Neural cell (in vitro differentiated cells): ENCODE data around the gene UCP3. TPM values are rescaled to one million over a fixed set of nuclear protein-coding genes. Genes with fewer than 3 reads are reported as not detected.

Experiments
- H2AFZ ChIP-seq: fragments of 200-600, 300-800 bp; sonication (generic), shearing (Covaris generic); 2 replicates; pipeline ENCODE4 v1.6.0; 2014; ENCODE audit warnings: low read depth, mild to moderate bottlenecking, antibody characterized with exemption, low read length, moderate library complexity
- H3F3A ChIP-seq: fragments of 200-600 bp; shearing (Covaris generic); 2 replicates; pipeline ENCODE4 v1.6.1; 2016; ENCODE audit warnings: mild to moderate bottlenecking, moderate library complexity, mixed read lengths, antibody characterized with exemption, low read length; ENCODE audit not compliant: insufficient read depth, poor library complexity, severe bottlenecking
- H3K27ac ChIP-seq: fragments of 200-600, 300-800 bp; sonication (generic), shearing (Covaris generic); 2 replicates; pipeline ENCODE4 v1.5.1; 2014; ENCODE audit warnings: mild to moderate bottlenecking, low read length, moderate library complexity
- H3K27me3 ChIP-seq: fragments of 300-800, 200-600 bp; sonication (generic), shearing (Covaris generic); 2 replicates; pipeline ENCODE4 v1.6.0; 2014; ENCODE audit warnings: mild to moderate bottlenecking, low read depth, low read length, moderate library complexity; ENCODE audit not compliant: insufficient read depth
- H3K36me3 ChIP-seq: fragments of 300-800, 200-600 bp; sonication (generic), shearing (Covaris generic); 2 replicates; pipeline ENCODE4 v1.5.1; 2014; ENCODE audit warnings: mild to moderate bottlenecking, antibody characterized with exemption, low read length, moderate library complexity; ENCODE audit not compliant: insufficient read depth
- H3K4me2 ChIP-seq: fragments of 300-800, 200-600 bp; sonication (generic), shearing (Covaris generic); 2 replicates; pipeline ENCODE4 v1.6.0; 2014; ENCODE audit warnings: mild to moderate bottlenecking, low read length
- H3K4me3 ChIP-seq: fragments of 300-800, 200-600 bp; sonication (generic), shearing (Covaris generic); 2 replicates; pipeline ENCODE4 v1.5.1; 2014; ENCODE audit warnings: mild to moderate bottlenecking, low read length, moderate library complexity
- H3K79me2 ChIP-seq: fragments of 200-600 bp; shearing (Covaris generic); replicated peaks from 2 replicates; pipeline ENCODE4 v1.6.0; 2014; ENCODE audit warnings: mild to moderate bottlenecking, low read length, moderate library complexity; ENCODE audit not compliant: insufficient read depth
- H3K9ac ChIP-seq: fragments of 300-800, 200-600 bp; sonication (generic), shearing (Covaris generic); 2 replicates; pipeline ENCODE4 v1.6.1; 2016; ENCODE audit warnings: mild to moderate bottlenecking, low read length, mixed read lengths
- H3K9me2 ChIP-seq: fragments of 200-600 bp; shearing (Covaris generic); 2 replicates; pipeline ENCODE4 v1.6.1; 2016; ENCODE audit warnings: mild to moderate bottlenecking, low read length, mixed read lengths; ENCODE audit not compliant: insufficient read depth
- H3K9me3 ChIP-seq: fragments of 200-600, 300-800 bp; sonication (generic), shearing (Covaris generic); 2 replicates; pipeline ENCODE4 v1.6.1; 2016; ENCODE audit warnings: mild to moderate bottlenecking, mixed run types, low read length, moderate library complexity, mixed read lengths
- H4K20me1 ChIP-seq: fragments of 200-600 bp; shearing (Covaris generic); 2 replicates; pipeline ENCODE4 v1.6.1; 2016; ENCODE audit warnings: mild to moderate bottlenecking, mixed run types; ENCODE audit not compliant: insufficient read depth
- EP300 ChIP-seq: fragments of 450-650 bp; conservative IDR thresholded peaks from 2 replicates; pipeline ENCODE4 v1.6.1; 2014; ENCODE audit warnings: antibody characterized with exemption, mild to moderate bottlenecking, moderate library complexity; ENCODE audit not compliant: poor library complexity, severe bottlenecking
- EZH2 ChIP-seq: fragments of 200-600, 300-800 bp; shearing (Covaris generic), sonication (generic); IDR thresholded peaks from 2 replicates; pipeline ENCODE4 v1.6.1; 2014; ENCODE audit warnings: antibody characterized with exemption, low read length, borderline replicate concordance, mild to moderate bottlenecking; ENCODE audit not compliant: insufficient read depth, poor library complexity, severe bottlenecking
- MXI1 ChIP-seq: fragments of 450-650 bp; conservative IDR thresholded peaks from 2 replicates; pipeline ENCODE4 v1.6.1; 2014; ENCODE audit warnings: antibody characterized with exemption, mild to moderate bottlenecking; ENCODE audit not compliant: poor library complexity, severe bottlenecking
- POLR2AphosphoS5 ChIP-seq: IDR thresholded peaks from 2 replicates; pipeline ENCODE4 v1.6.1; 2012
- RAD21 ChIP-seq: fragments of 450-650 bp; conservative IDR thresholded peaks from 2 replicates; pipeline ENCODE4 v1.6.1; 2014; ENCODE audit warnings: antibody characterized with exemption, mild to moderate bottlenecking, moderate library complexity
- SMC3 ChIP-seq: fragments of 450-650 bp; conservative IDR thresholded peaks from 2 replicates; pipeline ENCODE4 v1.6.1; 2014; ENCODE audit warnings: antibody characterized with exemption, mild to moderate bottlenecking, moderate library complexity; ENCODE audit not compliant: poor library complexity
- TAF1 ChIP-seq: IDR thresholded peaks from 2 replicates; pipeline ENCODE4 v1.6.1; 2012; ENCODE audit warnings: low read depth
- polyA plus RNA-seq: library from polyadenylated mRNA; depleted of rRNA; stranded (reverse); fragments of >200 nt; gene quantifications from 2 replicates; pipeline ENCODE4 v1.2.3, GENCODE V29; 2014
- TF ChIP-seq, protein P1 (sequence below): IDR thresholded peaks from 2 replicates; pipeline ENCODE4 v1.6.1; 2012; ENCODE audit warnings: borderline replicate concordance
- TF ChIP-seq, protein P2 (sequence below): fragments of 450-650 bp; IDR thresholded peaks from 2 replicates; pipeline ENCODE4 v1.5.1; 2014; ENCODE audit warnings: antibody characterized with exemption, mild to moderate bottlenecking, moderate library complexity; ENCODE audit not compliant: poor library complexity, severe bottlenecking

UCP3 gene
- polyA plus RNA-seq, 1 donor from 2014 or later, result 7.8 TPM

DNA sequence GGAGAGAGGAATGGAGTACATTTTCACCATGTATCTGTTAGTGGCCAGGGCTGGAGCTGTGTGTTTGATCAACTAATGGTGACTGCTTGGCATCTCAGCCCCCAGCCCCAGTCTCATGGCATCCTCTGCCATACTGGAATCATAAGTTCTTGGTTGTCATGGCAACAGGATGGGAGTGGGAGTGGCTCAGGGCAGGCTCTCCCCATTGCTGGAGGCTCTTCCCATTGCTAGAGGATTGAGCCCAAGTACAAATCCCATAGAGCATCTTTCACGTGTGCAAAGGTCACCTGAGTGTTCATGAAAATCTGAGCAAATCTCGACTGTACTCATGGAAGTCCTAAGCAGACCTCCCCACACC is 43.1 kb downstream of the UCP3 start (continued):
- TF ChIP-seq, protein P1, sequence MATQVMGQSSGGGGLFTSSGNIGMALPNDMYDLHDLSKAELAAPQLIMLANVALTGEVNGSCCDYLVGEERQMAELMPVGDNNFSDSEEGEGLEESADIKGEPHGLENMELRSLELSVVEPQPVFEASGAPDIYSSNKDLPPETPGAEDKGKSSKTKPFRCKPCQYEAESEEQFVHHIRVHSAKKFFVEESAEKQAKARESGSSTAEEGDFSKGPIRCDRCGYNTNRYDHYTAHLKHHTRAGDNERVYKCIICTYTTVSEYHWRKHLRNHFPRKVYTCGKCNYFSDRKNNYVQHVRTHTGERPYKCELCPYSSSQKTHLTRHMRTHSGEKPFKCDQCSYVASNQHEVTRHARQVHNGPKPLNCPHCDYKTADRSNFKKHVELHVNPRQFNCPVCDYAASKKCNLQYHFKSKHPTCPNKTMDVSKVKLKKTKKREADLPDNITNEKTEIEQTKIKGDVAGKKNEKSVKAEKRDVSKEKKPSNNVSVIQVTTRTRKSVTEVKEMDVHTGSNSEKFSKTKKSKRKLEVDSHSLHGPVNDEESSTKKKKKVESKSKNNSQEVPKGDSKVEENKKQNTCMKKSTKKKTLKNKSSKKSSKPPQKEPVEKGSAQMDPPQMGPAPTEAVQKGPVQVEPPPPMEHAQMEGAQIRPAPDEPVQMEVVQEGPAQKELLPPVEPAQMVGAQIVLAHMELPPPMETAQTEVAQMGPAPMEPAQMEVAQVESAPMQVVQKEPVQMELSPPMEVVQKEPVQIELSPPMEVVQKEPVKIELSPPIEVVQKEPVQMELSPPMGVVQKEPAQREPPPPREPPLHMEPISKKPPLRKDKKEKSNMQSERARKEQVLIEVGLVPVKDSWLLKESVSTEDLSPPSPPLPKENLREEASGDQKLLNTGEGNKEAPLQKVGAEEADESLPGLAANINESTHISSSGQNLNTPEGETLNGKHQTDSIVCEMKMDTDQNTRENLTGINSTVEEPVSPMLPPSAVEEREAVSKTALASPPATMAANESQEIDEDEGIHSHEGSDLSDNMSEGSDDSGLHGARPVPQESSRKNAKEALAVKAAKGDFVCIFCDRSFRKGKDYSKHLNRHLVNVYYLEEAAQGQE, result no peak
- no peak for TF ChIP-seq EZH2

DNA sequence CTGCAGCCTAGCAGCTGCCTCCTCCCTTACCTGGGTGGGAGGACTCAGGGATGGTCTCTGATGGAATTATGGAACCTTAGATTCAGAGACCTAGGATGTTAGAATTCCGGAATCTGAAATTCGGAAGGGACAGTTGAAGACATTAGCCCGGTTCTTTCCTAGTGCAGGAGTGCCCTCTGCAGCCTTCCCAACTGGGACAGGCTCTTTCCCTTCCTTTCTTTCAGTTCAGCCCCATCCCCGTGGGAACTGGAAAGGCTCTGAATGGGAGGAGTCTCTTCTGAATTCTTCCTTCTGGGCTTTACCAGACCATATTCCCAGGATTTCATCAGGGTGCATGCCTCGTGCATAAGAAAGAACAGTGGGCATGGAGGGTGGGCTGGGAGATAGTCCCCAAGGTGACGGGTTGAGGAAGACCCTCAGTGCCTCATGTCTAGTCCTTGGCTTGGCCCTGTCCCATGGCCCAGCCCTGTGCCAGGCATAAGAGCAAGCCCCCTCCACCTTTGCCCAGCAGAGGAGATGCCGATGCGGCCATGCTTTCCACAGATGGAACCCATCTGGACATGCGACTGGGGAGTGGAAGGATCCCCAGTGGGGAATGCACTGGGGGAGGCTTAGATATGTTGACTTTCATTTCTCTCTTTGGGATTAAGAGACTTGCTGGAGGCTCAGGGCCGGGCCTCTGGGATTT is 43.7 kb downstream of the UCP3 start:
- TF ChIP-seq SMC3 (no peak), MXI1 (no peak), POLR2AphosphoS5 (no peak), RAD21 (no peak), EP300 (no peak), TAF1 (no peak), EZH2 (no peak)
- TF ChIP-seq, protein P2, sequence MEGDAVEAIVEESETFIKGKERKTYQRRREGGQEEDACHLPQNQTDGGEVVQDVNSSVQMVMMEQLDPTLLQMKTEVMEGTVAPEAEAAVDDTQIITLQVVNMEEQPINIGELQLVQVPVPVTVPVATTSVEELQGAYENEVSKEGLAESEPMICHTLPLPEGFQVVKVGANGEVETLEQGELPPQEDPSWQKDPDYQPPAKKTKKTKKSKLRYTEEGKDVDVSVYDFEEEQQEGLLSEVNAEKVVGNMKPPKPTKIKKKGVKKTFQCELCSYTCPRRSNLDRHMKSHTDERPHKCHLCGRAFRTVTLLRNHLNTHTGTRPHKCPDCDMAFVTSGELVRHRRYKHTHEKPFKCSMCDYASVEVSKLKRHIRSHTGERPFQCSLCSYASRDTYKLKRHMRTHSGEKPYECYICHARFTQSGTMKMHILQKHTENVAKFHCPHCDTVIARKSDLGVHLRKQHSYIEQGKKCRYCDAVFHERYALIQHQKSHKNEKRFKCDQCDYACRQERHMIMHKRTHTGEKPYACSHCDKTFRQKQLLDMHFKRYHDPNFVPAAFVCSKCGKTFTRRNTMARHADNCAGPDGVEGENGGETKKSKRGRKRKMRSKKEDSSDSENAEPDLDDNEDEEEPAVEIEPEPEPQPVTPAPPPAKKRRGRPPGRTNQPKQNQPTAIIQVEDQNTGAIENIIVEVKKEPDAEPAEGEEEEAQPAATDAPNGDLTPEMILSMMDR, result no peak
- TF ChIP-seq, protein P1, result no peak
- no peaks in the 10 kb centered on the region for H4K20me1 ChIP-seq
- H2AFZ ChIP-seq, result no peak overlapping the region
- H3K27me3 ChIP-seq, result no peaks in the 10 kb centered on the region
- H3K27ac ChIP-seq, result no peak overlapping the region
- no peaks in the 10 kb centered on the region for H3K79me2 ChIP-seq
- no peaks in the 10 kb centered on the region for H3K9me3 ChIP-seq
- H3K9me2 ChIP-seq, result no peaks in the 10 kb centered on the region
- no peak overlapping the region for H3K4me2 ChIP-seq
- no peak overlapping the region for H3K4me3 ChIP-seq
- no peaks in the 10 kb centered on the region for H3F3A ChIP-seq
- H3K9ac ChIP-seq, result no peak overlapping the region
- H3K36me3 ChIP-seq, result no peaks in the 10 kb centered on the region
